Loucy (cell line): ENCODE data around the gene CNOT11.

Experiments
- CTCF ChIP-seq: fragments of 200-600 bp; sonication (generic); conservative IDR thresholded peaks from 2 replicates; pipeline ENCODE4 v1.5.1; 2014; ENCODE audit warnings: mild to moderate bottlenecking, antibody characterized with exemption, low read length
- EZH2phosphoT487 ChIP-seq: fragments of 200-600 bp; IDR thresholded peaks from 2 replicates; pipeline ENCODE4 v1.6.1; 2018; ENCODE audit warnings: antibody characterized with exemption, mild to moderate bottlenecking, moderate library complexity, borderline replicate concordance

GRCh38 chr2:101204400-101205115 lies 48.1 kb upstream of the CNOT11 start:
- TF ChIP-seq CTCF (peak; percentile 38), EZH2phosphoT487 (no peak)
